22Rv1 (cell line): ENCODE data around the gene COL4A3.

Source experiments
- CTCF ChIP-seq: fragments of 450-650 bp; IDR thresholded peaks from 2 replicates; pipeline ENCODE4 v1.5.1; 2017; ENCODE audit warnings: mild to moderate bottlenecking
- ZFX ChIP-seq: fragments of 450-650 bp; IDR thresholded peaks from 2 replicates; pipeline ENCODE4 v1.6.1; 2017; ENCODE audit warnings: antibody characterized with exemption, borderline replicate concordance

GRCh38 chr2:227311861-227312506 is 147.6 kb downstream of the COL4A3 start:
- TF ChIP-seq CTCF (no peak), ZFX (no peak)
